G401 (cell line): ENCODE data around the gene LINGO3. TPM values are rescaled to one million over a fixed set of nuclear protein-coding genes. Genes with fewer than 3 reads are reported as not detected.
"Not testable (repeated sequence)": the region's sequence is repeated elsewhere in the genome, so short reads cannot be mapped to it uniquely, and the experiment has no call there.

ENCODE experiments used
- DNase-seq: peaks from one replicate; pipeline ENCODE4 v3.0.0-alpha.2; 2015; ENCODE audit warnings: low spot score
- in situ Hi-C: cut with HindIII; loops from 2 replicates; pipeline ENCODE4 v1.10.0; 2016; ENCODE audit warnings: low sequenced_read_pairs, mixed read lengths
- total RNA-seq: library from RNA; depleted of rRNA; stranded (reverse); fragments of >200 nt; shearing (Covaris generic); gene quantifications from 2 replicates; pipeline ENCODE4 v1.2.3, GENCODE V29; 2014

Gene LINGO3
- total RNA-seq, 1 experiment from 2014 or later, result not detected

GRCh38 chr19:2288818-2289713 lies 18.9 kb downstream of the LINGO3 start:
- no peak for DNase-seq
- in situ Hi-C loops, result no loop called here

GRCh38 chr19:2288338-2288817 lies 19.6 kb downstream of the LINGO3 start:
- in situ Hi-C loops, result no loop called here
- no peak for DNase-seq

- DNase-seq, result no peak
- in situ Hi-C loops, result no loop called here
Measured at GRCh38 chr19:2287585-2288337, 20.2 kb downstream of the LINGO3 start.

- DNase-seq, result no peak
- in situ Hi-C loops, result no loop called here
Measured at GRCh38 chr19:2286402-2287140, 21.4 kb downstream of the LINGO3 start.

- no peak for DNase-seq
- in situ Hi-C loops, result no loop called here
Measured at GRCh38 chr19:2283835-2284507, 24.0 kb downstream of the LINGO3 start.

- in situ Hi-C loops, result no loop called here
Measured at GRCh38 chr19:2282862-2283237, 25.1 kb downstream of the LINGO3 start.

GRCh38 chr19:2282062-2282861 lies 25.7 kb downstream of the LINGO3 start, which contains the start of gene PEAK3:
TSS of gene PEAK3 (minus strand) at chr19:2282175. CDS start at chr19:2280931, 1,244 bp downstream.
- in situ Hi-C loops, result no loop called here
- no peak for DNase-seq

More at GRCh38 chr19:2282862-2283237, 25.1 kb downstream of the LINGO3 start:
- no peak for DNase-seq

GRCh38 chr19:2281265-2282061 lies 26.5 kb downstream of the LINGO3 start:
- DNase-seq, in situ Hi-C loops: not testable (repeated sequence)

GRCh38 chr19:2280633-2281264 lies 27.2 kb downstream of the LINGO3 start:
- no peak for DNase-seq
- in situ Hi-C loops, result no loop called here

- DNase-seq, result no peak
- in situ Hi-C loops, result no loop called here
Measured at GRCh38 chr19:2278459-2279158, 29.3 kb downstream of the LINGO3 start.

- in situ Hi-C loops, result no loop called here
- no peak for DNase-seq
Measured at GRCh38 chr19:2277138-2277537, 30.8 kb downstream of the LINGO3 start.

- in situ Hi-C loops, result no loop called here
- DNase-seq, result no peak
Measured at GRCh38 chr19:2276429-2276986, 31.4 kb downstream of the LINGO3 start.

- in situ Hi-C loops, result no loop called here
- no peak for DNase-seq
Measured at GRCh38 chr19:2275588-2276428, 32.1 kb downstream of the LINGO3 start.

- in situ Hi-C loops, result no loop called here
- peak; percentile 80 for DNase-seq
Measured at GRCh38 chr19:2274931-2275535, 32.9 kb downstream of the LINGO3 start.

- in situ Hi-C loops, result no loop called here
- DNase-seq, result no peak
Measured at GRCh38 chr19:2274185-2274711, 33.7 kb downstream of the LINGO3 start.
